ENCODE data around the gene ASTN1. TPM values are rescaled to one million over a fixed set of nuclear protein-coding genes. Genes with fewer than 3 reads are reported as not detected.

Gene ASTN1
- total RNA-seq (2014; rRNA removed; shearing (Covaris generic)): 1.7 and 3.0 TPM in 2 replicates

DNA sequence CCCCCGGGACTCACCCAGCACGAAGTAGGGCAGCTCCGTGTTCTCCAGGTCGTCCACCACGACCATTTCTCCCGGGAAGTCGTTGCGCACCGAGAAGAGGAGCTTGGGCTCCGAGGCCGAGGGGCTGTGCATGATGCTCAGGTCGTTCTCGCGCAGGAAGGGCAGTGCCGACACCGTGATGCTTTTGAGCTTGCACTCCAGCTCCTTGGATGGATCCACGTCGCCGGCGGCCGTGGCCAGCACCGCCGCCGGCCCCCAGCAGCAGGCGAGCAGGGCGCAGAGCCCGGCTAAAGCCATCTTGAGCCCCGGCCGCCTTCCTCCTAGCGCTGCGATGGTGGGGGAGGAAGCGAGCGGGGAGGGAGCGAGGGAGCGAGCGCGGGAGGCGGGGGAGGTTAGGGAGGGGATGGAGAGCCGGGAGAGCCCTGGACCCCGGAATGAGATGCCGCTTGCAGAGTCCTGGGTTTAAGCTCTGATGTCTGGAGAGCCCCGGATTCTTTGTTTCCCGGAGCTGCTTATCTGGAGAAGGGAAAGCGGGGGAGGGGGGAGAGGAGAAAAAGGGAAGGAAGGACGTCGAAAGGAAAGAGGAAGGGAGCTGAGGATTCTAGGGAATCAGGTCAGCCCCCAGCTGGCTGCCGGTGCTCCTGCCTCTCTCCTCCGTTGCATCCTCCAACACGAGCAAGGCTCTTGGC is at the start of gene ASTN1:
Gene ASTN1 (minus strand): TSS at position 333 of the 689 bp plus-strand sequence. CDS start 36 bp downstream, at position 297.

GRCh38 chr1:177170756-177171535 is 6.4 kb upstream of the ASTN1 start, which contains the start of gene BRINP2:
Gene BRINP2, plus strand, starts transcription at chr1:177170958. Its CDS starts 58,919 bp downstream, at chr1:177229877.

Small RNA genes within 50 kb of the gene (small RNA-seq; reads per million reads assigned to genes)
- gene MIR488: not detected

Other genes with a start within 250 kb of the ASTN1 start
- gene BRINP2, start 6.2 kb upstream of the ASTN1 start, total RNA-seq (2014; rRNA removed; shearing (Covaris generic)): 1.2 and 1.5 TPM in 2 replicates

Measured in A375 (cell line).